Mesothelial cell of epicardium (in vitro differentiated cells): ENCODE measurements around the gene OBP2B. TPM values are rescaled to one million over a fixed set of nuclear protein-coding genes. Genes with fewer than 3 reads are reported as not detected.

Source experiments
- DNase-seq, 2 experiments: peaks; one replicate each; pipeline ENCODE4 v3.0.0; 2021; ENCODE audit warnings: low spot score in 2 of 2; ENCODE audit not compliant: unreplicated experiment in 2 of 2
- H3K27ac Mint-ChIP-seq: 2 replicates; pipeline ENCODE4 v1.8.0; 2021; ENCODE audit warnings: mixed read lengths
- H3K27me3 Mint-ChIP-seq: 2 replicates; pipeline ENCODE4 v1.8.0; 2021; ENCODE audit warnings: low read depth, mixed read lengths
- H3K36me3 Mint-ChIP-seq: 2 replicates; pipeline ENCODE4 v1.8.0; 2021; ENCODE audit warnings: mixed read lengths
- H3K4me1 Mint-ChIP-seq: 2 replicates; pipeline ENCODE4 v1.8.0; 2021; ENCODE audit warnings: mixed read lengths
- H3K4me3 Mint-ChIP-seq: 2 replicates; pipeline ENCODE4 v1.8.0; 2021; ENCODE audit warnings: mild to moderate bottlenecking, moderate library complexity, mixed read lengths
- H3K9me3 Mint-ChIP-seq: 2 replicates; pipeline ENCODE4 v1.8.0; 2021; ENCODE audit warnings: mixed read lengths
- CTCF ChIP-seq: fragments of 200-600 bp; sonication (generic); IDR thresholded peaks from one replicate; pipeline ENCODE4 v1.5.0; 2021; ENCODE audit warnings: antibody characterized with exemption; ENCODE audit not compliant: unreplicated experiment
- total RNA-seq: library from RNA; stranded (reverse); gene quantifications from 3 replicates; pipeline ENCODE4 v1.2.1, GENCODE V29; 2021

Gene OBP2B
- total RNA-seq, 1 donor from 2014 or later, result not detected

- Mint-ChIP-seq H3K27ac (no peak overlapping the region), H3K4me1 (peaks cover 15% of the 10 kb centered on the region), H3K36me3 (no peaks in the 10 kb centered on the region), H3K9me3 (no peaks in the 10 kb centered on the region), H3K27me3 (peaks cover 1% of the 10 kb centered on the region), H3K4me3 (no peak overlapping the region)
- no peak for TF ChIP-seq CTCF
- DNase-seq, result no peak
Observed at GRCh38 chr9:133242991-133243390, 33.9 kb upstream of the OBP2B start.

- H3K27ac Mint-ChIP-seq, result no peak overlapping the region
- no peaks in the 10 kb centered on the region for H3K36me3 Mint-ChIP-seq
- H3K27me3 Mint-ChIP-seq, result peaks cover 1% of the 10 kb centered on the region
- H3K4me3 Mint-ChIP-seq, result no peak overlapping the region
- no peaks in the 10 kb centered on the region for H3K9me3 Mint-ChIP-seq
- TF ChIP-seq CTCF, result no peak
- no peak for DNase-seq
- H3K4me1 Mint-ChIP-seq, result peaks cover 23% of the 10 kb centered on the region
Observed at GRCh38 chr9:133242241-133242640, 33.2 kb upstream of the OBP2B start.

- no peaks in the 10 kb centered on the region for H3K9me3 Mint-ChIP-seq
- no peak for DNase-seq
- peak overlapping the region; percentile 71 for H3K4me3 Mint-ChIP-seq
- no peaks in the 10 kb centered on the region for H3K36me3 Mint-ChIP-seq
- H3K27me3 Mint-ChIP-seq, result no peaks in the 10 kb centered on the region
- no peak for TF ChIP-seq CTCF
- peaks cover 18% of the 10 kb centered on the region for H3K4me1 Mint-ChIP-seq
- H3K27ac Mint-ChIP-seq, result no peak overlapping the region
Observed at GRCh38 chr9:133239533-133240090, 30.6 kb upstream of the OBP2B start.

GRCh38 chr9:133238851-133239532, 29.9 kb upstream of the OBP2B start:
- H3K36me3 Mint-ChIP-seq, result no peaks in the 10 kb centered on the region
- peaks cover 18% of the 10 kb centered on the region for H3K4me1 Mint-ChIP-seq
- H3K4me3 Mint-ChIP-seq, result peak overlapping the region; percentile 71
- no peaks in the 10 kb centered on the region for H3K27me3 Mint-ChIP-seq
- peak in 1 of 2 experiments; percentile 72 for DNase-seq
- H3K9me3 Mint-ChIP-seq, result no peaks in the 10 kb centered on the region
- H3K27ac Mint-ChIP-seq, result peak overlapping the region; percentile 92
- peak; percentile 65 for TF ChIP-seq CTCF

- H3K4me3 Mint-ChIP-seq, result peak overlapping the region; percentile 71
- peak; percentile 65 to 79 for DNase-seq
- no peaks in the 10 kb centered on the region for H3K27me3 Mint-ChIP-seq
- H3K36me3 Mint-ChIP-seq, result no peaks in the 10 kb centered on the region
- peaks cover 18% of the 10 kb centered on the region for H3K4me1 Mint-ChIP-seq
- peak overlapping the region; percentile 92 for H3K27ac Mint-ChIP-seq
- no peaks in the 10 kb centered on the region for H3K9me3 Mint-ChIP-seq
- no peak for TF ChIP-seq CTCF
Observed at GRCh38 chr9:133238272-133238850, 29.3 kb upstream of the OBP2B start.
